HuH-7.5 (cell line): ENCODE data around the gene NIPSNAP2.
A peak's percentile ranks its signal among the peaks of the same experiment; 100 is the strongest.
"Not testable (repeated sequence)": the region's sequence is repeated elsewhere in the genome, so short reads cannot be mapped to it uniquely, and the experiment has no call there.

Source experiments
- DNase-seq: peaks from one replicate; pipeline ENCODE4 v3.0.0; 2011; ENCODE audit warnings: low spot score

Gene NIPSNAP2

GRCh38 chr7:55964261-55965099, at the start of gene NIPSNAP2:
Gene NIPSNAP2, plus strand, starts transcription at chr7:55964585. Its CDS starts 25 bp downstream, at chr7:55964610.
- peak; percentile 89 for DNase-seq

GRCh38 chr7:55917771-55918170, 46.6 kb upstream of the NIPSNAP2 start:
- no peak for DNase-seq

- DNase-seq: no peak
Measured at GRCh38 chr7:55928006-55928767, 36.2 kb upstream of the NIPSNAP2 start.

- DNase-seq: no peak
Measured at GRCh38 chr7:55931421-55932151, 32.8 kb upstream of the NIPSNAP2 start.

GRCh38 chr7:55939514-55940123, 24.8 kb upstream of the NIPSNAP2 start:
- DNase-seq: no peak

GRCh38 chr7:55946545-55946944, 17.8 kb upstream of the NIPSNAP2 start:
- DNase-seq: no peak

GRCh38 chr7:55951637-55952351, 12.6 kb upstream of the NIPSNAP2 start, which contains the start of gene MRPS17:
Gene MRPS17, plus strand, starts transcription at chr7:55951877. Its CDS starts 1,319 bp downstream, at chr7:55953196.
- peak; percentile 98 for DNase-seq

DNA sequence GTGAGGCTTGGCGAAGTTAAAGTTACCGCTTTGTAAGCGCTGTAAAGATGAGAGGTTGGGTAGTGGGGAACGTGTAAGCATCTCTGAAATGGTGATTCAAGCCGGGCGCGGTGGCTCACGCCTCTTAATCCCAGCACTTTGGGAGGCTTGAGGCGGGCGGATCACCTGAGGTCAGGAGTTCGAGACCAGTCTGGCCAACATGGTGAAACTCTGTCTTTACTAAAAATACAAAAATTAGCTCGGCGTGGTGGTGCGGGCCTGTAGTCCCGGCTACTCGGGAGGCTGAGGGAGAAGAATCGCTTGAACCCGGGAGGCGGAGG, 12.1 kb upstream of the NIPSNAP2 start:
- not testable (repeated sequence) for DNase-seq

- no peak for DNase-seq
Measured at GRCh38 chr7:55953707-55954475, 10.5 kb upstream of the NIPSNAP2 start.

DNA sequence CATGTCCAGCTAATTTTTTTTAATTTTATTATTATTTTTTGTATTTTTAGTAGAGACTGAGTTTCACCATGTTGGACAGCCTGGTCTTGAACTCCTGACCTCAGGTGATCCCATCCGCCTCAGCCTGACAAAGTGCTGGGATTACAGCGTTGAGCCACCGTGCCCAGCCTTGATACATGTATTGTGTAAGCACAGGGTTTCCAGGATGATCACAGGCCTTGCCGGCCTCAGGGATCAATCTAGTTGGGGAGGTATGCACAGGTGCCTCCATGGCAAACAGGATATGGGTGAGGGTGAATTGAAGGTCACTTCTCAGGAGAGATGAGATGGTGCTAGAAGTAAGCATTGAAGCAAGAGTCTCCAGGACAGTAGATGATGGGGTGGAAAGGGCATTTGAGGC, 7.2 kb upstream of the NIPSNAP2 start:
- DNase-seq: no peak

DNA sequence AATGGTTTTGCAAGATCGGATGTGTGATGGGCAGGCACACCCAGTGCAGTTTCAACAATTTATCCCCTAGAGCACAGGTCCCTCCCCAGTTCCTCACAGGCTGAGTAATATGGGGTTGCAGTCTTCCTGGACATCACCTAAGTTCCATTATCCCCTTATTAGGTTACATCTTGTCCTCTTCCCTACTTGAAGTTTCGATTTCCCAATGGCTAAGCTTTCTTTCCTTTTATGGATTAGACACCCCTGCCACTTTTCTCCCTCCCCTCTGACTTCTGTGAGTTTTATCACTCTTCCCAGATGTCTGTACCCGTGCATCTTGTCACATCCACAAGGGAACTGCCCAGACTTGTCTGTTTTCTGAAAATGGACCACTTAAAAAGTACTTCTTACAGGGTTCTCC, 2.4 kb upstream of the NIPSNAP2 start:
- no peak for DNase-seq

DNA sequence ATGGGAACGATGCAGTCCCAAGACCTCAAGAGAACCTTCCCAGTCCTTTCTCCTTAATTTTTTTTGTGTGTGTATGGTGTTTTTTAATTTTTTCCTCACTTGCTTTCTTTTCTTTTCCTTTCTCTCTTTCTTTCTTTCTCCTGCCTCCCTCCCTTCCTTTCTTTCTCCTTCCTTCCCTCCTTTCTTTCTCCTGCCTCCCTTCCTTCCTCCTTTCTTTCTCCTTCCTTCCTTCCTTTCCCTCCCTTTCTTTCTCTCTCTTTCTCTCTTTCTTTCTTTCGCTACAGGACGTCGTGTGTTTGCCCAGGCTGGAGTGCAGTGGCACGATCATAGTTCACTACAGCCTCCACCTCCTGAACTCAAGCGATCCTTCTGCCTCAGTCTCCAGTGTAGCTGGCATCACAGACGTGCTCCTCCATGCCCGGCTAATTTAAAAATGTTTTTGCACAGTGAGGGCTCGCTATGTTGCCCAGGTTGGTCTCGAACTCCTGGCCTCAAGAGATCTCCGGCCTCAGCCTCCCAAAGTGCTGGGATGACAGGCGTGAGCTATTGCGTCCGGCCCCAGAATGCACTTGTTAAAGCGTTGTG, 709 bp upstream of the NIPSNAP2 start:
- DNase-seq: no peak

GRCh38 chr7:55965100-55965470, 700 bp downstream of the NIPSNAP2 start:
- no peak for DNase-seq

DNA sequence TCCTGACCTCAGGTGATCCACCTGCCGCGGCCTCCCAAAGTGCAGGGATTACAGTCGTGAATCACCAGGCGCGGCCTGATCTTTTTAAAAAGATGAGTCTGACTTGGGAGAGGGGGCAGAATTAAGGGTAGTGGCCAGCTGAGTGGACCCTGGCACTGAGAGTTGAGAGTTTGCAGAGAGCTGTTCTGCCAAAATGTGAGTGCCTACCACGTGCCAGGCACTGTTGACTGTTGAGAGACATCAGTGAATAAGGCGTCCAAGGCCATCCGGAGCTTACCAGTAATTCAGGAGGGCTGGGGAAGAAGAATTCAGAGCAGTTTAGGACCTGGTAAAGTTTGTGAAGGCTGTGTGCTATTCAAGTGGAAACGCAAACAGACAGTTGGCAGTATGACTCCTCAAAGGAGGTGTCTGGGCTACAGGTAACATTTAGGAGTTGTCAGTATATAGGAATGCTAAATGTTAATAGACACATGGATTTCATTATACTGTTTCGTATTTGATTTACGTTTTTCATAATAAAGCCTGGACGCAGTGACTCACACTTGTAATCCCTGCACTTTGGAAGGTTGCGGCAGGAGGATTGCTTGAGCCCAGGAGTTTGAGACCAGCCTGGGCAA, 1.5 kb downstream of the NIPSNAP2 start:
- DNase-seq: no peak

DNA sequence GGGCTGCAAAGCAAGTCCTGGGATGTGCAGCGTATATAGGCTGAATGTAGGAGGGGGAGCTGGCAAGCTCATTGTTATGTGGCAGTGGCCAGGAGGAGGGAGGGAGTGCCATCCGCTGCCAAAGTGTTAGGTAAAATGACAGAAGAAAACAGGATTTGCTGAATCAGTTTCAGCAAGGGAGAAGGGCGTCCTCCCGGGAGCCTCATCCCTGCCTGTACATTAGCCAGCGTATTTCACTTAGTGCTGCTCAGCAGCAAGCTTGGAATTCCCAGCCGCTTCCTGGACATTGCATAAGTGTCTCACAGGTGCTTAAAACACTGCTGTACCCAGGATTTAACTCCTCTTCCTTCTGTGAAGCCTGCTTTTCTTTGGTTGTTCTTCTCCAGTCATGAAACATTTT, 2.5 kb downstream of the NIPSNAP2 start:
- DNase-seq: no peak

GRCh38 chr7:55969391-55969790, 5.0 kb downstream of the NIPSNAP2 start:
- DNase-seq: no peak

DNA sequence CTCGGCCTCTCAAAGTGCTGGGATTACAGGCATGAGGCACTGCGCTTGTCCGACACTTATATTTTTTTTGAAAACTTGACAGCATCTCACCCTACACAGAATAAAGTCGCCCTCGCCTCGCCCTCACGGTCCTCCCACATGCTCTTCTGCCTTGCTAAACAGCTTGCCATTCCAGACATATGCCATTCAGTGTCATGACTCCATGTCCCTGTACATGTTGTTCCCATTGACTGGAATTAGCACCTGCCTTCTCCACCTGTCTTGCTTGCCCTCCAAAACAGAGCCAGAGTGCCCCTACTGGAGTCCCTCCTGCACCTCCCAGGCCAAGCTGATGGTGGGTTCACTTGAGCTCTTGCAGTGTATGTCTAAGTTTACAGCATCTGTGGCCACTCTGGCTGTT, 6.2 kb downstream of the NIPSNAP2 start:
- DNase-seq: no peak

- no peak for DNase-seq
Measured at GRCh38 chr7:55970978-55971377, 6.6 kb downstream of the NIPSNAP2 start.

DNA sequence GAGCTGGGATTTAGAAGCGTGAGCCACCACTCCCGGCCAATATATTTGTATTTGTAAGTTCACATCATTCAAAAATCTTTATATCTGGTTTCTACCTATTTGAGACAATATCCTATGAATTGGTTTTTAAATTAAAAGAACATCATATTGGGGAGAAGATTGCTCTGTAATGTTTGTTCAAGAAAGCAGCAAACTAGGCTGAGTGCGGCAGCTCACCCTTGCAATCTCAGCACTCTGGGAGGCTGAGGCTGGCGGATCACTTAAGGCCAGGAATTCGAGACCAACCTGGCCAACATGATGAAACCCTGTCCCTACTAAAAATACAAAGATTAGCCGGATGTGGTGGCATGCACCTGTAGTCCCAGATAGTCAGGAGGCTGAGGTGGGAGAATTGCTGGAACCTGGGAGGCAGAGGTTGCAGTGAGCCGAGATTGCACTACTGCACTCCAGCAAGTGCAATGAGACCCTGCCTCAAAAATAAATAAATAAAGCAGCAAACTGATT, 9.4 kb downstream of the NIPSNAP2 start:
- DNase-seq: no peak
